Measurements from ENCODE around the gene FAT1.
"Not testable (repeated sequence)": the region's sequence is repeated elsewhere in the genome, so short reads cannot be mapped to it uniquely, and the experiment has no call there.

The FAT1 gene

DNA sequence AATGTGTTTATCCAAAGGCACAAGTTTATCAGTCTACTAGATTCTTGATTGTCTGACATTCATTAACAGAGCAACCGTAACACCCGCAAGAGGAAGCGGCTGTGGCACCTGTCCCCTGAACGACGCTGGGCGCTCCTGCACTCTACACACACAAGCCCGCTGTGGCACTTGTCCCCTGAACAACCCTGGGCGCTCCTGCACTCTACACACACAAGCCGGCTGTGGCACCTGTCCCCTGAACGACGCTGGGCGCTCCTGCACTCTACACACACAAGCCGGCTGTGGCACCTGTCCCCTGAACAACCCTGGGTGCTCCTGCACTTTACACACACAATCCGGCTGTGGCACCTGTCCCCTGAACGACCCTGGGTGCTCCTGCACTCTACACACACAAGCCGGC is 64.2 kb downstream of the FAT1 start:
- H3K4me1 Mint-ChIP-seq (ENCODE audit: low read depth); DNase-seq (ENCODE audit: low spot score); H3K27me3 Mint-ChIP-seq (ENCODE audit: low read depth); H3K27ac Mint-ChIP-seq; H3K9me3 Mint-ChIP-seq; H3K36me3 Mint-ChIP-seq (ENCODE audit: low read depth); H3K4me3 Mint-ChIP-seq: not testable (repeated sequence)

DNA sequence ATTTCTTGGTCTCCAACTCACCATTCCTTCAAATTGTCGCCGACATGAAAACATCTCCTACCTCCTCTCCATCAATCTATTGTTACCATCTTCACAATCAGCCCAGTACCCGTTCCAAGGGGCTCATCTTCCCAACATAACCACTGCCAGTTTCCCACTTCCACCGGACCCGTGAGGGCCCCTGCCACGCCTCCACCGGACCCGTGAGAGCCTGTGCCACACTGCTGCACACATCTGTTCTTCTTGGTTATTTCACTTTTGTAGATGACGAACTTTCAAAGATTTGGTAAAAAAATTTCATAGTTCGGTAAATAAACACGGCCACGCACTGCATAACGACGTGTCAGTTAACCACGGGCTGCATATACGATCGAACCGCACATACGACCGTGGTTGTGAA is 65.0 kb downstream of the FAT1 start:
- H3K27ac Mint-ChIP-seq: no peak overlapping the region
- DNase-seq (ENCODE audit: low spot score): no peak
- no peaks in the 10 kb centered on the region for H3K9me3 Mint-ChIP-seq
- H3K27me3 Mint-ChIP-seq (ENCODE audit: low read depth): no peaks in the 10 kb centered on the region
- H3K4me3 Mint-ChIP-seq: no peak overlapping the region
- H3K4me1 Mint-ChIP-seq (ENCODE audit: low read depth): no peaks in the 10 kb centered on the region
- H3K36me3 Mint-ChIP-seq (ENCODE audit: low read depth): no peaks in the 10 kb centered on the region

DNA sequence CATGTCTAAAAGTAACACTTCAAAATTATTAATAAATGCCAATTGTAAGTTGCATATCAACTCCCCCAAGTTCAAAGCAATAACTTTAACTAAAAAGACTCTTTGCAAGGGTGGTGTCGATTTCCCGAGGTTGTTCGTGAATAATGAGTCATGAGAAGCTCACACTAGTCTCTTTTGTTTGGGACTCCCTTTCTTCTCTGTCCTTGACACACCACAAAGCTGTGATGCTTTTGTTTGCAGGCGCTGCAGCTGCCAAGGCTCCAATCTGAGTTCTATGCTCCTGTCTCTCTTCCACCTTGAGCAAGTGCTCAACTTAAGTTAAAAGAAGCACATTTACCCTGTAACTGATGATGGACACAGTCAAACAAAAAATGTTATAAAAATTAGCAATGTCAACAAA is 65.9 kb downstream of the FAT1 start:
- H3K36me3 Mint-ChIP-seq (ENCODE audit: low read depth): no peaks in the 10 kb centered on the region
- H3K9me3 Mint-ChIP-seq: no peaks in the 10 kb centered on the region
- no peaks in the 10 kb centered on the region for H3K4me1 Mint-ChIP-seq (ENCODE audit: low read depth)
- no peak overlapping the region for H3K4me3 Mint-ChIP-seq
- no peak for DNase-seq (ENCODE audit: low spot score)
- no peak overlapping the region for H3K27ac Mint-ChIP-seq
- no peaks in the 10 kb centered on the region for H3K27me3 Mint-ChIP-seq (ENCODE audit: low read depth)

- no peak for DNase-seq (ENCODE audit: low spot score)
- Mint-ChIP-seq H3K4me3 (no peak overlapping the region), H3K4me1 (ENCODE audit: low read depth) (no peaks in the 10 kb centered on the region), H3K9me3 (no peaks in the 10 kb centered on the region), H3K27me3 (ENCODE audit: low read depth) (no peaks in the 10 kb centered on the region), H3K36me3 (ENCODE audit: low read depth) (no peaks in the 10 kb centered on the region), H3K27ac (no peak overlapping the region)
These were observed 69.7 kb downstream of the FAT1 start for GRCh38 chr4:186653969-186654368.

GRCh38 chr4:186651624-186652023 is 72.0 kb downstream of the FAT1 start:
- no peaks in the 10 kb centered on the region for H3K4me1 Mint-ChIP-seq (ENCODE audit: low read depth)
- DNase-seq (ENCODE audit: low spot score): no peak
- H3K4me3 Mint-ChIP-seq: no peak overlapping the region
- no peaks in the 10 kb centered on the region for H3K9me3 Mint-ChIP-seq
- H3K36me3 Mint-ChIP-seq (ENCODE audit: low read depth): no peaks in the 10 kb centered on the region
- H3K27ac Mint-ChIP-seq: no peak overlapping the region
- H3K27me3 Mint-ChIP-seq (ENCODE audit: low read depth): no peaks in the 10 kb centered on the region

DNA sequence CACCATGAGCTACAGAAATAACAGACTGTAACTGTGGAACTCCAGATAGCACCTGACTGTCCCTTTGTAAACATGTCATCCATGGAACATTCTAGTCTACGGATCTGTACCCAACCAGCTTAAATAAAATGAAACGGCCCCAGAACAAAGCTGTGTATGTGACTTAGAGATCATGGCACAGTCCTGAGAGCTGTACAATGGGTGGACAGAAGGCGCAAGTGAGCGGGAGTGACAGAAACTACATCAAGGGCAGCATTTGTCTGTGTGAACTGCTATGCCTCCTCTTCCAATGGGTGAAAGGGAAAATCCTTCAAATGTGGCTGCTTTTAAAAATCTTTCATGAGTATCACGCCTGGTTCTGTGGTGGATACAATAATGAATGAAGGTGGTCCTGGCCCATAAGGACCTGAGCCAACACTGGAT is 72.5 kb downstream of the FAT1 start:
- H3K27me3 Mint-ChIP-seq (ENCODE audit: low read depth): no peaks in the 10 kb centered on the region
- no peak overlapping the region for H3K27ac Mint-ChIP-seq
- H3K4me3 Mint-ChIP-seq: no peak overlapping the region
- DNase-seq (ENCODE audit: low spot score): no peak
- no peaks in the 10 kb centered on the region for H3K36me3 Mint-ChIP-seq (ENCODE audit: low read depth)
- no peaks in the 10 kb centered on the region for H3K9me3 Mint-ChIP-seq
- no peaks in the 10 kb centered on the region for H3K4me1 Mint-ChIP-seq (ENCODE audit: low read depth)

DNA sequence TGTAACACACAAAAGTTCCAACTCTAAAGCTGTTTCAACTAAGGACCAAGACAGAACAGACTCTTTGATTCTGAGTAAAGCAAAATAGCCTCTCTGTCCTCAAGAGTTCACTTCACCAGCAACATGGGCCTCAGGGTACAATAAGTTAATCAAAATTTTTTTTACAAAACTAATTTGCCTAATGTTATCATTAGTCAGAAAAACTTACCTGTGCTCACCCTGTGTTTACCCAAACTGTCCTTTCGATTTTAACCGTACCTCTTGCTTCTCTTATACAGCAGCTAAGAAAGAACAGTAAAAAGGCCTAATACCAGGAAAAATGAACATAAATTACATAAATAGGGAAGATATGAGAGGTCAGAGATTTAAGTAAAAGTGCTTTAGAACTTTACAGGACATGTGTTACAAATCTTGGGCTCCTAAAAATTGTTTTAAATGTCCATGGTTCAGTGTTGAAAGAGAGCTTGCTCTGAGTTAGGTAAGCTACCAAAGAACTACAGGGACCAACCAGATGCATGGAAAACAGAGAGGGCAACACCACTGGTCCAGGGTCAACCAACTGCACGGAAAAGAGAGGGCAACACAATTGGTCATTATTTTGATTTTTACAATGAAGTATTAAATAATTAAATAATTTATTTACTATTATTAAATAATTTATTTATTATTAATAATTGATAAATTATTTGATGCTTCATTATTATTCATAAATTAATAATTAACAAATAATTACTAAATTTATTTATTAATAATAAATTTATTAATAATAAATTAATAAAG is 73.1 kb downstream of the FAT1 start:
- no peaks in the 10 kb centered on the region for H3K36me3 Mint-ChIP-seq (ENCODE audit: low read depth)
- H3K27me3 Mint-ChIP-seq (ENCODE audit: low read depth): no peaks in the 10 kb centered on the region
- H3K4me3 Mint-ChIP-seq: no peak overlapping the region
- no peak for DNase-seq (ENCODE audit: low spot score)
- H3K9me3 Mint-ChIP-seq: no peaks in the 10 kb centered on the region
- no peak overlapping the region for H3K27ac Mint-ChIP-seq
- H3K4me1 Mint-ChIP-seq (ENCODE audit: low read depth): no peaks in the 10 kb centered on the region

- H3K4me3 Mint-ChIP-seq: no peak overlapping the region
- DNase-seq (ENCODE audit: low spot score): no peak
- H3K36me3 Mint-ChIP-seq (ENCODE audit: low read depth): no peaks in the 10 kb centered on the region
- H3K27me3 Mint-ChIP-seq (ENCODE audit: low read depth): no peaks in the 10 kb centered on the region
- no peak overlapping the region for H3K27ac Mint-ChIP-seq
- H3K9me3 Mint-ChIP-seq: peaks cover under 1% of the 10 kb centered on the region
- no peaks in the 10 kb centered on the region for H3K4me1 Mint-ChIP-seq (ENCODE audit: low read depth)
These were observed 75.8 kb downstream of the FAT1 start for GRCh38 chr4:186647821-186648220.

DNA sequence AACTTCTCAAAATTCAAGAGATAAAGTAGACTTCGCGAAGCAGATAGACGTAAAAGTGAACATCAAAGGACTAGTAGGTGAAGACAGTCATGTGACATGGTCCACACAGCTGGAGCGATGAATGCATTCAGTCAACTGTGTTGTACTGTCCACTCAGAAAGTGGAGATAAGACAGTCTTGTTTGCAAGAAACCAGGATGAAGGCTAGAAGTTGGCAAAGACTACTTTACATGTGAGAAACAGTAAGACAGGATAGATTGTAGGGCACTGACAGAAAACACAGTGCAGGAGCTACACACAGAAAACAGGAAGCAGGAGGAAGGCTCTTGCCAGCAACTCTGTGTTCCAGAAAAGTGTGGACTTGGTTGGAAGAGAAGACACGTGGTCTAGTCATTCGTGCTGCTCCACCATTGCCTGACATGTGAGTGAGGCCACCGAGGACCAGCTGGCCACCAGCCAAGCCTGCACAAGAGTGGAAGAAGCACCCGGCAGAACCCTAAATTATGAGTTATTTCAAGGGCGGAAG is 78.9 kb downstream of the FAT1 start:
- no peak overlapping the region for H3K27ac Mint-ChIP-seq
- H3K4me3 Mint-ChIP-seq: no peak overlapping the region
- peaks cover 3% of the 10 kb centered on the region for H3K9me3 Mint-ChIP-seq
- no peaks in the 10 kb centered on the region for H3K27me3 Mint-ChIP-seq (ENCODE audit: low read depth)
- no peaks in the 10 kb centered on the region for H3K36me3 Mint-ChIP-seq (ENCODE audit: low read depth)
- DNase-seq (ENCODE audit: low spot score): no peak
- H3K4me1 Mint-ChIP-seq (ENCODE audit: low read depth): no peaks in the 10 kb centered on the region

DNA sequence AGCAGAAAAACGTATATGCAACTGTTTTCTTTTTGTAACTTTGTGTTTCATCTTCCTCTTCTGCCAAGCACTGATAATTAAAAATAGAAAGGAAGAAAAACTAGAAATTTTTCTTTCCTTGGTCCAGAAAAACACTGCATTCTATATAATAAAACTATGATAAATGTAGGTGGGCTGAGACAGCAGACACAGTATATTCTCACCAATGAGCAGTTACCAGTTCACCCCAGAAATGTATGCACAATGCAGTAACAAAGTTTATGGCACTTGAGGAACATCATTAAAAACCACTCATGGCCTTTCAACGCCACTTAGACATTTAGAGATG is 79.4 kb downstream of the FAT1 start:
- H3K27ac Mint-ChIP-seq: no peak overlapping the region
- no peaks in the 10 kb centered on the region for H3K4me1 Mint-ChIP-seq (ENCODE audit: low read depth)
- peaks cover 3% of the 10 kb centered on the region for H3K9me3 Mint-ChIP-seq
- no peaks in the 10 kb centered on the region for H3K27me3 Mint-ChIP-seq (ENCODE audit: low read depth)
- no peak overlapping the region for H3K4me3 Mint-ChIP-seq
- DNase-seq (ENCODE audit: low spot score): no peak
- H3K36me3 Mint-ChIP-seq (ENCODE audit: low read depth): no peaks in the 10 kb centered on the region

- Mint-ChIP-seq H3K36me3 (ENCODE audit: low read depth) (no peaks in the 10 kb centered on the region), H3K4me1 (ENCODE audit: low read depth) (no peaks in the 10 kb centered on the region), H3K9me3 (peaks cover 3% of the 10 kb centered on the region)
These were observed 80.0 kb downstream of the FAT1 start for GRCh38 chr4:186643501-186644310.

GRCh38 chr4:186642998-186643397 is 80.7 kb downstream of the FAT1 start:
- H3K27me3 Mint-ChIP-seq (ENCODE audit: low read depth): no peaks in the 10 kb centered on the region
- H3K9me3 Mint-ChIP-seq: peaks cover 3% of the 10 kb centered on the region
- no peak overlapping the region for H3K27ac Mint-ChIP-seq
- no peaks in the 10 kb centered on the region for H3K4me1 Mint-ChIP-seq (ENCODE audit: low read depth)
- H3K4me3 Mint-ChIP-seq: no peak overlapping the region
- no peak for DNase-seq (ENCODE audit: low spot score)
- H3K36me3 Mint-ChIP-seq (ENCODE audit: low read depth): no peaks in the 10 kb centered on the region

More at GRCh38 chr4:186643501-186644310, 80.0 kb downstream of the FAT1 start:
- Mint-ChIP-seq H3K4me3 (no peak overlapping the region), H3K27me3 (ENCODE audit: low read depth) (no peaks in the 10 kb centered on the region), H3K27ac (no peak overlapping the region)
- no peak for DNase-seq (ENCODE audit: low spot score)

GRCh38 chr4:186642530-186642929 is 81.1 kb downstream of the FAT1 start:
- no peak overlapping the region for H3K4me3 Mint-ChIP-seq
- no peaks in the 10 kb centered on the region for H3K36me3 Mint-ChIP-seq (ENCODE audit: low read depth)
- peaks cover 3% of the 10 kb centered on the region for H3K9me3 Mint-ChIP-seq
- no peak for DNase-seq (ENCODE audit: low spot score)
- no peaks in the 10 kb centered on the region for H3K4me1 Mint-ChIP-seq (ENCODE audit: low read depth)
- H3K27ac Mint-ChIP-seq: no peak overlapping the region
- no peaks in the 10 kb centered on the region for H3K27me3 Mint-ChIP-seq (ENCODE audit: low read depth)

DNA sequence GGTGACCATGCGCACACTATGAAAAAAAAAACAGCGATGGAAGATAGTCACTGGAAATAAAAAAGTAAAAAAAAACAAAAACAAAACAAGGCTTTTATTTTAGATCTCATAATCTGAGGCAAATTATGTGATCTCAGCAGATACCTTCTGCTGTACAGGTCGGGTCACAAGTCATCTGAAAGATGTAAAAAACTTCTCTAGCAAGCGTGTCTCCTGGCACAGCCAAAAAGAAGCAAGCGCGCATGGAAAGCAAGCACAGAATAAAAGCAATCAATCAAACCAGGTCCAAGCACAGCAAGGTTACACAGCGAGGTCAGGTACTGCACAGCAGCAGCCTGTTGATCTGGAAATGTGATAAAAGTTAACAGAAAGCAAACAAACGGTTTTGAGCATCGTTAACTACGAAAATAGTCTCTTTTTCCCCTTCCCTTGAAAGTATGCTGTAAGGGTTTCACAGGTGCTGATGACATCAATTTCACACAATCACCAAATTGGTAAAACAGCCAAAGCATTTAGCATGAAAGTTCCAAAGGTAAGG is 89.0 kb downstream of the FAT1 start:
- DNase-seq (ENCODE audit: low spot score): no peak
- no peak overlapping the region for H3K4me3 Mint-ChIP-seq
- peaks cover 15% of the 10 kb centered on the region for H3K9me3 Mint-ChIP-seq
- no peak overlapping the region for H3K27ac Mint-ChIP-seq
- no peaks in the 10 kb centered on the region for H3K36me3 Mint-ChIP-seq (ENCODE audit: low read depth)
- no peaks in the 10 kb centered on the region for H3K27me3 Mint-ChIP-seq (ENCODE audit: low read depth)
- H3K4me1 Mint-ChIP-seq (ENCODE audit: low read depth): no peaks in the 10 kb centered on the region

Data from T-helper 2 cell treated with Interferon-gamma antibody and Interleukin-4, amounts not matched to agents 5 μg/mL and 100 μg/mL, for 36 hours (primary cell).